ENCODE data around the gene WDR77.

Gene WDR77

GRCh38 chr1:111424281-111424680 is 24.8 kb downstream of the WDR77 start:
- no peak for DNase-seq

GRCh38 chr1:111422546-111423391 is 26.3 kb downstream of the WDR77 start:
- no peak for DNase-seq

DNA sequence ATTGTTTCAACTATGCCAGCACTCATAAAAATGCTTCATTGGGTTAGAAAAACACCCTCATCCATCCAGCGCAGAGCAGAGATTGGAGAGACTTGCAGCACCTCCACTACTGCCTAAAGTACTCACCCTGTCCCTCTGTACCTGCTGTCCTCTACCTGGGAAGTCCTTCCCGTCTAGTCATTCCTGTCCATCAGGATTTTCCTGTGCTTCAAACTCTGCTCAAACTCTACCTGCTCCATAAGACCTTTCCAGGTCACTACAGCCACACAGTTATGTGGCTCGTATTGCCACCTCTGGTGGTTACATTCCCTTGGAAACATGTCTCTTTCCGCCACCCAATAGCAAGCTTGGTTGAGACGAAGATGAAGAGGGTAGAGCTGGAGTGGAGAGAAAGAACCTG is 28.7 kb downstream of the WDR77 start:
- DNase-seq: no peak

GRCh38 chr1:111419037-111419436 is 30.0 kb downstream of the WDR77 start:
- DNase-seq: no peak

- no peak for DNase-seq
These were observed 31.3 kb downstream of the WDR77 start for GRCh38 chr1:111417755-111418154.

DNA sequence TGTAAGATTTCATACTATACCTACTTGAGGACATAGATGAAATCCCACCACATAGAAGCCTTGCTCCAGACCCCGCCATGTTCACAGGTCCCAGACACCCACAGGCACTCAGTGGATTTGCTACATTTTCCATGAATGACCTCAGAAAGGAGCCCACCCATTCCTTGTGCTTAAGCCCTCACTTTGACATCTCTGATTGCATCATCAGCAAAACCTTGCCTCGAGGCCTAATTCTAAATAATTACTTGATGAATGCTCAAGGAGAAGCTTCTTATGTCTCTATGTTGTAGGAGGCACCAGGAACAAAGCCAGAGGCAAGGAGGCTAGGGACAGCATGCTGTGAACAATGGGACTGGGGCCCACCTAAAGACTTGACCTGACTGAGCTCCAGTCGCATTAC is 33.6 kb downstream of the WDR77 start:
- DNase-seq: no peak

- DNase-seq: no peak
These were observed 34.3 kb downstream of the WDR77 start for GRCh38 chr1:111414756-111415155.

GRCh38 chr1:111412839-111413238 is 36.2 kb downstream of the WDR77 start:
- DNase-seq: no peak

DNA sequence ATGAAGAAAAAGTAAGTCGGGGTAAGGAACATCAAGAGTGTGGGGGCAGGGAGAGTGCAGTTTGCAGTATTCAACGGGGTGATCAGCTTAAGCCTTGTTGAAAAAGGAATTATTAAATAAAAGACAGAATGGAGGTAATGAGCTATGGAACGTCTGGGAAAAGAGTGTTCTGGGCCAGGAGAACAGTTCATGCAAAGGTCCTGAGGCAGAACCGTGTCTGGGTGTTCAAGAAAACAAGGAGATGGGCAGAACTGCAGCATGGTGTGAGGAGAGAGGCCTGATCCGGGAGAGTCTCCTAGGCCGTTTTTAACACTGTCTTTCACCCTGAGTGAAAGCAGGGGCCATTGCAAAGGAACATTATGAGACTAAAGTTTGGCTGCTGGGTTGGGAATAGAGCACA is 41.8 kb downstream of the WDR77 start:
- no peak for DNase-seq

DNA sequence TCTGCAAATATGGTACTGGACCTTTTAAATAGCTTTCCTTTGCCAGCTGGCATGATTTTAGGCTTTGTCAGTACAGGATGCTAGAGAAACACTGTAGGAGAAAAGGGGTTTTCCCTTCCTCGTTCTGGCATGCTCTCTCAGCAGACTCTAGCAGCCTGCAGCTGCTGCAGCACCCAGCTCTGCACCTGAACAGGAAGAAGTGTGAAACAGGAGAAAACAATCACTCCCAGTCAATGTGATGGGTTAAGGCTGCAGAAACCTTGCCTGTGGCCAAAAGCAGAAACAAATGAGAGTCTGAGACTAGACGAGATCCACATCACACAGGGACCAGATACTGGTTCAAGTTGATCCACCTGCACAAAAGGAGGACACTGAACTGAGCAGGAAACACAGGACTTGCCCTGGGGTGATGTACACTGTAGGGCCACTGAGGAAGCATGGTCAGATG is 42.7 kb downstream of the WDR77 start:
- no peak for DNase-seq

DNA sequence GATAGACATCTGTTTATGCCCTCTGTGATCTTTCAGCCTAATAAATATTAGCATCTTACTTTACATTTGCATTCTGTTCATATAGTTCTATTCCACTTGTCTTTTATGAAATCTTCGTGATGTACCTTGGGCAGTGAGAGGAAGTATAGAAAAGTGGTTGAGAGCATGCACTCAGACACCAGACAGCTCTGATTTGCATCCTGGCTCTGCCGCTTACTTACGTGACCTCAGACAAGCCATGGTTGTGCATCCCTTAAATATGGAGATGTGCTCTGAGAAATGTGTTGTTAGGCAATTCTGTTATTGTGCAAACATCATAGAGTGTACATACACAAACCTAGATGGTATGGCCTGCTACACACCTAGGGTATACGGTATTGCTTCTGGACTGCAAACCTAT is 44.5 kb downstream of the WDR77 start:
- DNase-seq: no peak

- DNase-seq: no peak
These were observed 47.0 kb downstream of the WDR77 start for GRCh38 chr1:111402083-111402482.

GRCh38 chr1:111399792-111400610 is 49.1 kb downstream of the WDR77 start:
- peak; percentile 50 to 73 for DNase-seq

DNA sequence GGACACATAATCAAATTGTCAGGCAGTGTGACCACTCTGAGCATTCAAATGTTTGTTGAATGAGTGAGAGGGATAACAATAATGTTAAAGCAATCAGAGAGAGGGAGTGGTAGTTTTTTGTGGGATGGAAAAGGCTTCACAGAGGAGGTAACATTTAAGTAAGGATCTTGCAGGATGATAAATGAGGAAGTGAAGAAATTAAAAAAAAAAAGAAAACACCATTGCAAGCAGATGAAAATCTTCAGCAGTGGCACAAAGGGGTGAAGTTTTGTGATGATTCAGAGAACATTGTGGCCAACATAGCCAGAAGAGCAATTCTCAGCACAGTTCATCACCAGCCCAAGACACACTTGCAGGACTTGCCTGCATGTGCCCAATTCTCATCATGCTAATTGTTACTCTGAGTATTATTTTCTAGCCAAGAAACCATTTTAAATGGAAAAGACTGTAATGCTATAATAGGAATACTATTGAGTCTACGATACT is 56.6 kb downstream of the WDR77 start:
- no peak for DNase-seq

DNA sequence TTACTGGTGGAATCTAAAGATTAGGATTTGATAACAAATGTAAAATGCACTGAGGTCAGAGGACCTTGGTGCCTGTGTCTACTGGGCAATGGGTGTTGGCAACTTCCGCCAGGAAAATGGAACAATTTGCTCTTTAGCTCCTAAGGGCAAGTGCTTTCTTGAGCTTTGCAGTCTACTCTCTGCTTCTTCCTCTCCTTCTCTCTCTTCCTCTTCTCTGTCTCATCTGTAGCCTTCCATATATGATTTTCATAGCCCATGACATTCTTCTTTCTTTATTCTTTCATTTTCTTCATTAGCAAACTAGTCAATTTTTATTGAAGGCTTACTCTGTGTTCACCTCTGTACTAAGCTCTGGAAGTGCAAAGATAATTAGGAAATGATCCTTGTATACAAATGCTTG is 57.0 kb downstream of the WDR77 start:
- no peak for DNase-seq

Data from Kasumi-1 (cell line).